ENCODE measurements around the gene MTHFSD.

Gene MTHFSD

DNA sequence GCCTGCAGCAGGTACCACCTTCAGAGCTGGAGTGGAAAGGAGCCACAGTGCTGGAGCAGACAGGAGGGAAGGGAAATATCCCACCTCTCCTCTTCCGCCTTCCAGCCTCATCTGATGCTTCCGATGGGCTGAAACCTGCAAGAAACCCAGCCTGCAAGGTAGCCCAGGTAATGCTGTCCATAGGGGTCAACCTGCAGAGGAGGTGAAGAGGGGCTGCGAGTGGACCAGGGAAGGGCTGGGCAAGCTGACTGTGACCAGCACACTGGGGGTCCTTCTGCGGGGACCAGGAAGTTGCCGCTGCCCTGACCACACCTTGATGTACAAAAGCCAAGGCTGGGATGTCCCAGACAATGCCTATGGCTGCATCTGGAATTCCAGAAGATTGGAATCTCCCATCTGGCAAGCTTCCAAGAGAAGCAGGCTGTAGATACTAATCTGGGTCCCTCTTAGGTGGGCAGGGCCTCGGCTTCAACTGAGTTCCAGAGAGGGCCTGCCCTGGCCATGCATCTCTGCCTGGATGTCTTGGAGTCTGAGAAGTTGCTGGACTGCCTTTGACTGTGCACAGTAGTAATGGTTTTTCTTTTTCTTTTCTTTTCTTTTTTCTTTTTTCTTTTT lies 29.1 kb upstream of the MTHFSD start:
- no peak for DNase-seq

DNA sequence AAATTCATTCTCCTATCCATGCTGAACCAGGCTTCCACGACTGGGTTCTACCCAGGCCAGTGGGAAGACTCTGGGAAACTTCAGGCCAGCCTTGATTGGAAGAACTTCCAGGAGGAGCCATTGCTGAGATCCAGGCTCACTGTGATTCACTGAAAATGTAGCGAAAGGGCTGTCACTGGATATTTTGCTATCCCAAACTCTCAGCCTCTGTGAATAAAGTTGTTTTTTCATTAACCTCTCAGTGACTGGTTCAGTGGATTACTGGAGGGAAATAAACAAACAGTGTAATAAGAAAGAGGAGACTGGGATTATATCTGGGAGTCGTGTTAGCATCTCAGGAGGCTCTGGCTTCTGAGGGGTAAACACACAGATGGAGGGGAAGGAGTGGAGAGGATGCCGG lies 26.4 kb upstream of the MTHFSD start:
- no peak for DNase-seq

DNA sequence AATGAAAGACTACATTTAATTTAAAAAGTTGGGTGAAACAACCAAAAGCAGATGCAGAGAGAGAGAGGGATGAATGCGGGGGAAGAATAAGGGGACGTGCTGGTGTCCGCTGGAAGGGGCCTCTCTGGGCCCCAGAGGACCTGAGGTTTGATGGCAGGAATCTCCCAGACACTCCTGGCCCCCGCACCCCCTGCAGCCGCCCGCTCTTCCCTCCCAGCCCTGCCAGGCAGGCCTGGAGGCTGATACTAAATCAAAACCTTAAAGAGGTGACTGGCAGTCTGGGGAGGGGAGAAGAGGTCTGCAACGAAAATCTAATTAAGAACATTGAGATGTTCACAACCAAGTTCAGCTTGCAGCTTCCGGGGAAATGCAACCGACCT lies 25.7 kb upstream of the MTHFSD start:
- no peak for DNase-seq

DNA sequence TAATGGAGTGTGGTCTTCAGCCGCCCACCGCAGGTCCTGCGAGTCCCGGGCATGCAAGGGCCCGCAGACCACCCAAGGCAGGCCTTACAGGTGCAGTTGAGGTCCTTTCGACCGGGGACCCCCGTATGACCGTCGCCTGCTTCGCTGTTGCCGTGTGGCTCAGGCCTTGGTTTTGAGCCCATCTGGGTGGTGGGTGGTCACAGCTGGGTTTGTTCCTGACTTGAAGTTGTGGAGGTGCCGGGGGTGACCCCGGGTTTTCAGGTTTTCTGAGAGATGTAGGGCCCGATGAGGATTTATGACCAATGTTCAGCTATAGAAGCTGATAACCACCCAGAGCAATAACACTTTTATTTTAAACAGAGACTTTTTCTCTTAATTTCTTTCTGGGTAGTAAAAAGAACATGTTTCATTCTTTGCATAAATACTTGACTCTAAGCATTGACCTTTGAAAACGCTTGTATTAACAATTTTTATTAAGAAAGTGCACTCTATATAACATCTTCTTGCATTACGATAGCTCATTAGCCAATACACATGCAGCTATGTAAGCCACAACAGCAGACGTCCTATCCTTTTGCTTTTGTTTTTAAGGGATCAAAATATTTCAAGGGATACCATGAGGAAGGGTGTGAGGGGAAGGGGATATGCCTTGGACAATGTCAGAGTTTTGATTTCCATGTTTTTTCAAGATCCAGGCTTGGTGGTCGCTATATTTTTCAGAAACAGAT lies 25.2 kb upstream of the MTHFSD start:
- no peak for DNase-seq

DNA sequence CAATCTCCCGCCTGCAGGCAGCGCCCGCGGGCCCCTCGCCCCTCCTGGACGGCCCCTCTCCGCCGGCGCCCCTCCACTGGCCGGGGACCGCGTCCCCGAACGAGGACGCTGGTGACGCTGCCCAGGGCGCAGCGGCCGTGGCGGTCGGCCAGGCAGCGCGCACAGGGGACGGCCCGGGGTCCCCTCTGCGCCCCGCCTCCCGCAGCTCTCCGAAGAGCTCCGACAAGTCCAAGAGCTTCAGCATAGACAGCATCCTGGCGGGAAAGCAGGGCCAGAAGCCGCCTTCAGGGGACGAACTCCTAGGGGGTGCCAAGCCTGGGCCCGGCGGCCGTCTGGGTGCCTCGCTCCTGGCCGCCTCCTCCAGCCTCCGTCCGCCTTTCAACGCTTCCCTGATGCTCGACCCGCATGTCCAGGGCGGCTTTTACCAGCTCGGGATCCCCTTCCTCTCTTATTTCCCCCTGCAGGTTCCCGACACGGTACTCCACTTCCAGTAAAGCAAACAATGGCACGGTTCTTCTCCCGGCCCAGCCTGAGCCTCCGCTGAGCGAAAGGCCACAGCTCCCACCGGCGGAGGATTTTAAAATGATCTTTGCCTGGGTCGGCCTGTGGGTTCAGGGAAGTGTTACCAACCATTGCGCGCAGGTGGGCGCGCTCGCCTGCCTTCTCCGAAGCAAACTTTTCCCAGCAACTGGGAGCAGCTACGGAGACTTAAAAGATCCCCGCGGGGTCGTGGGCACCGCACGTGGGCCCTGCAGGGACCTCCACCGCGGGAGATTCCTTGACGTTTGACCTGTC lies 24.4 kb upstream of the MTHFSD start:
- DNase-seq, result no peak

DNA sequence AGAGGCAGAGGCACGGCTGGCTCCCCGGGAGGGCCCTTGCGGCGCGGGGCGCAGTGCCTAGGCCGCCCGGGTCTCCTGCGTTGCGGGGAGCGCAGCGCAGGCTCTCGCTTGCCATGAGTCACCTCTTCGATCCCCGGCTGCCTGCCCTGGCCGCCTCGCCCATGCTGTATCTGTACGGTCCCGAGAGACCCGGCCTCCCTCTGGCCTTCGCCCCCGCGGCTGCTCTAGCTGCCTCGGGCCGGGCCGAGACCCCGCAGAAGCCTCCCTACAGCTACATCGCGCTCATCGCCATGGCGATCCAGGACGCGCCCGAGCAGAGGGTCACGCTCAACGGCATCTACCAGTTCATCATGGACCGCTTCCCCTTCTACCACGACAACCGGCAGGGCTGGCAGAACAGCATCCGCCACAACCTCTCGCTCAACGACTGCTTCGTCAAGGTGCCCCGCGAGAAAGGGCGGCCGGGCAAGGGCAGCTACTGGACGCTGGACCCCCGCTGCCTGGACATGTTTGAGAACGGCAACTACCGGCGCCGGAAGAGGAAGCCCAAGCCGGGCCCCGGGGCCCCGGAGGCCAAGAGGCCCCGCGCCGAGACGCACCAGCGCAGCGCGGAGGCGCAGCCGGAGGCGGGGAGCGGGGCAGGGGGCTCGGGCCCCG lies 23.7 kb upstream of the MTHFSD start:
- no peak for DNase-seq

DNA sequence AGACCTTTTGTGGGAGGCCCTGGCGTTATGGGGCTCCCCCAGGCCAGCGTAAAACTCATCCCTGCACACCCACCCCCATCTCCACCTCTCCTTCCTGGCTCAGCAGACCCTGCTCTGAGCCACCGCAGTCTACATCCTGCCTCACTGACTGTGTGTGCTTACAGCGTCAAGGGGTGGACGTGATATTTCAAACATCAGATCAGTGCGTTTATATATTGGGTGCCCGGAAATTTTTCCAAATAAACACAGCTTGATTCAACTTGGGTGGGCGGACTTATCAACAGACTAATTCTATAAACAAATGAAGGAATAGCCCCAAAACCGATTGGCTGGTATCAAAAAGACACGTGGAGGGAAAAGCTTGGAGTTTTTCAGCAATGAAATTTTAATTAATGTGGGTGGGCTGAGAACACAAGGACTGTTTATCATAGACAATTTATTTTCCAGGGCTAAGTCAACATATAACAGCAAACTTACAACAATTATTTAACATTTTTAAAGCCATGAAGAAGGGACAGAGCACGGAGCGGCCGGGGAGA lies 23.1 kb upstream of the MTHFSD start, which contains the start of gene FOXL1:
TSS of gene FOXL1 (plus strand) at position 489 of the 539 bp plus-strand sequence. CDS start 175 bp downstream, outside the sequence.
- no peak for DNase-seq

DNA sequence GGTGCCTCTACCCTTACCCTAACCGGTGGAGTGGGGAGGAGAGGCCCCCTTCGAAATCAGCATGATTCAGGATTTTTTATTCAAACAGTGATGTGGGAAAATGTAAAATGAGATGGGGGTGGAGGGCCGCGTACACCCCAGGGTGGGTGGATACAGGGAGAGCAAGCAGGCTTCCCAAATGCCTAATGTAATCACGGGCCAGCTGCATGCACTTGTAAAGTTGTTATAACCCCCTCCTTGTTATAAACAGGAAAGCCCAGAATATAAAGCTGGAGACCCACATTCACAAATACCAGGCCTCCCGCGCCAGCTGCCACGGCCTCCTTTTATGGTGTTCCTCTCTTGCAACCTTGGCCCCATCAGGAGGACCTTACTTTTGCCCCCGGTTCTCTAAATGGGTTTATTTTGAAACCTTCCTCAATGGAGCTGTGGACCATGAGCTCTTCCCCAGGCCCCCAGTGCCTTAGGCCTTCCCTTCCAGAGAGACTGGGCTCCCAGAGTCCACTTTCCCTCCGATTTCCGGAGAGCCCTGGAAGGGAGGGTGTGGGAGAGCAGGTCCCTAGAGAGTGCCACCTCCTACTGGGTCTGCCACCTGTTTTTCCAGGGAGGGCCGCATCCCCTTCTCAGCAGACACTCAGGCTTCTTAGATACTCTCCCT lies 22.4 kb upstream of the MTHFSD start:
- peak; percentile 13 to 58 for DNase-seq

DNA sequence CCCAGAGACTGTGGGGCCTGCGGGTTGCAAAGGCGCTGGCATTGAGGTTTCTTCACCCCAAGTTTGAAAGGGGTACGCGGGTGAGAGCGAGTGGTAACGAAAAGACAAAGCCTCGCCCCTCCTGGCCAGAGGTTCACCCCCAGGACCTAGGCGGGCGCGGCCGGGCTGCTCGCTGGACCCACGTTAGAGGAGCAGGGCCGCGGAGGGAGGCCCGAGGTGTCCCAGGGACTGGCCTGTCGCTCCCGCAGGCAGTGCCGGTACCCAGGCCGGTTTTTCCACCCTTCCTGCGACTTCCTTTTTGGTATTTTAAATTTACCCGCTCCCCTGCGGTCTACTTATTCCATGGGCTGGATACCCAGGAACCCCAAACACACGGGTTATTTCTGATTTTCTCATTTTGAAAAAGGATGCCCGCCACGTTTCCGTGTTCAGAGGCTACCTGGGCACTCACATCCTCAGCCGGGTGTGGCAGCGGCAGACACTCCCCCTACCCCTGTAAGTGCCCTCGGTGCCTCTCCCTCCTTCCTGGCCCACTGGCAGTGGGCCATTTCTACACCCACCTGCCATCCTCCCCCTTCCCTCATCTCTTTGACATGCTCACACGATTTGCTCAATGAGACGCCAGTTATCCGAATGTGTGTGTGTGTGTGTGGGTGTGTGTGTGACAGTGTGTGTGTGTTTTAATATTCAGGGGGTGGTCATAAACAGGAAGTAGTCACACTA lies 21.7 kb upstream of the MTHFSD start:
- DNase-seq, result no peak

DNA sequence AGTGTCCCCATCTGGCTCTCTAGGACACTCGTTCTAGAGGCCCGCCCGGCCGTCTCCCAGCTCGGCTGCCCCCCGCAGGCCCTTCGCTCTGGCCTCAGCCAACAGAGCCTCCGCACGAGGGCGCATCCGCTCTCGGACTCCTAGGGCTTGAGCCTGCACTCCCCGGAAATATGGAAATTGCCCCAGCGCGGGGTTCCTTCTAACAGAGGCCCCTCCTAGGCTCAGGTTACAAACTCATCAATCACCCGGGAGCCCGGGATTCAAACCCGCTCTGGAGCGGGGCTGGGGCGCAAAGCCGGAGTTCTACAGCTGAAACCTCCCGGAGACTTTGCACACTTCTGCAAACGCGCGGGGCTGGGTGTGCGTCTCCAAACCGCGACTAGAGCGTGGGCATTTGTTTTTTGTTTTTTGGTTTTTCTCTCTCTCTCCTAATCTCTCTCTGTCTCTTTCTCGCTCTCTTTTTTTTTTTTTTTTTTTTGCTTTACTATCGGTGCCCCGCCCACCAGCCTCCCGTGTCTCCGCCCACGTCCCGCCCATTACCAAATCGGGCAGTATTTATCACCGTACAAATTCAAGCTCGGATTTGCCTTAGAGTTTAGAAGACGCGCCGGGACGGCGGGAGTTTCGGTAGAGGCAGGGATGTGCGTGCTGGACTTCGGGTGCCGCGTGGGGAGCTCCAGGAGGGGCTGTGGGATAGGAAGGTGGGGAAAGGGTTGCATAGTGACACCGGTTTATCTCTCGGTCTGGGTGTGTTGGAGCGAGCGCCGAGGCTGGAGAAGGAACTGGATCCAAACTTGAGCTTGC lies 20.9 kb upstream of the MTHFSD start:
- DNase-seq, result peak; percentile 66 to 78

DNA sequence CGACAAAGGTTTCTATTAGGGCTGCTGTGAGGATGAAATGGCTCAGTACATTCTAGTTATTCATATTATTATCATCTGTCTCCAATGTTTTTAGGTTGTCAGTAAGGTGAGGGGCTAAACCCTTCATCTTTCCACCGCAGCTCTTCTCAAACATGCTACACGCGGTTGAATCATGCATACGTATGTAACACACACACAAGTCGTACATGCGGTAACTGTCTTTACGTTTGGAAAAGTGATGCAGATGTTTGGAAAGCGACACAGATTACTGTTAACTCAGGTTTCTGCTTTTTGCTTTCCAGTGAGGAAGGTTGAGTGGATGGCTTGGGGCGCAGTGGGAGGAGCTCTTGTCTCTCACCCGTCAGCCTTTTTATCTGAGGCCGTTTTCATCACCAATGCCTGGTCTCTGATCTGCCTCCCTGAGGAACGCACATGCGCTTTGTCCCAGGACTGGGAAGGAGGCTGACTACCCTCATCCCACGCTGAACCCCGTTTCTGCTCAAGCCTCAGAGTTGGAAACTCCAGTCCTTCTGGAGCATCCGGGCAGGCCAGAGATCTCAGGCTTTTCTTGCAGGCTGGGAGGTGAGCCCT lies 20.2 kb upstream of the MTHFSD start:
- DNase-seq, result no peak

DNA sequence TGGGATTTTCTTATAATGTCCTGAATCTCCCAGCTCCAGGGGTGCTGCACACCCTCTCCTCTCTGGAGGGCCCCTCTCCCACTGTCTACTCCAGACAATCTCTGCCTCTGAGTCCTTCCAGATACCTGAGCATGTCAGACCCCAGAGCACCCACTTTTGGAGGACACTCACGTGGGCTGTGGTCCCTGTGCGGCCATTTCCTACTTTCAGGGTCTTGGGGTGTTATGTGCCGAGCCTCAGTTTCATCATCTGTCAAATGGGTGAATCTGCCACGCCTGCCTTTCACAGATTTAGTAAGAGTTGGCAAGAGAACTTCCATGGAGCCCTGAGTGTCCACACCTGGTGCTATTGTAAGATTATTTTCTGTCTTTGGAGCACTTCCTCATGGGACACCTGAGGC lies 19.6 kb upstream of the MTHFSD start:
- no peak for DNase-seq

DNA sequence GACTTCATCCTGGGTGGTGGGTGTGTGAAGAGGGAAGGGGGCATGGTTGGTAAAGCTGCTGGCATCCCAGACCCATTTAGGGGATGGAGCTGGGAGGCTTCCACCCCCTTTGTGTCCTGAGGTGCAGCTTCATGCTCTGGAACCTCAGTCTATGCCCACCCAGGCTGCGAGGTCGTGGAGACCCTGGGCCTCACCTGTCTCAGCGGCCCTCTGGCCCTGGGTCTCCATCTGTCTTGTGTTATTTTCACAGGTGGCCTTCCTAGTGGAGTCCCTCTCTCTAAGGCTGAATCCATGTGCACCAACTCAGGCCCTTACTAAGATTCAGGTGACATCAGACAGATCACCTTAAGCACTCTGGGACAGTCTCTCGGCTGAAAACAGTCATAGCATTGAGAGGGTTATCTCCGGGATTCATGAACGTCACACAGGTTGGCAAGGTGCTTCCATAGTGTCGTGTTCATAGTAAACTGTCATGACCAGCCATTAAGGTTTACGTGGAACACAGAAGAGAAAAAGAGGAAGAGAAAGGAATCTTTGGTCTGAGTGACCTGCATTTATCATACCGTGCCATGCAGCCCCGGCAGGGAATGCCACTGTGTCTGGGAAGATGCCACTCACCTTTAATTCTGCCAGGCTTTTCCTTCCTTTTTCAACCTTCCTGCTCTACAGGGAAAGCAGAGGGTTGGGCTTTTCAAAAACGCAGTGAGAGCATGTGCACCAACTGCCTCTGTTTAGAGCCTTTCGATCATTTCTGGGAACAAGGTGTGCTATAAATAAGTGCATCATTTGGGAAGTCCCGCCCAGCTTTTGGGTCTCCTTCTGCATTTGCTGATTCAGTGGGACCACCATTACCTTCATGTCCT lies 18.8 kb upstream of the MTHFSD start:
- DNase-seq, result no peak

DNA sequence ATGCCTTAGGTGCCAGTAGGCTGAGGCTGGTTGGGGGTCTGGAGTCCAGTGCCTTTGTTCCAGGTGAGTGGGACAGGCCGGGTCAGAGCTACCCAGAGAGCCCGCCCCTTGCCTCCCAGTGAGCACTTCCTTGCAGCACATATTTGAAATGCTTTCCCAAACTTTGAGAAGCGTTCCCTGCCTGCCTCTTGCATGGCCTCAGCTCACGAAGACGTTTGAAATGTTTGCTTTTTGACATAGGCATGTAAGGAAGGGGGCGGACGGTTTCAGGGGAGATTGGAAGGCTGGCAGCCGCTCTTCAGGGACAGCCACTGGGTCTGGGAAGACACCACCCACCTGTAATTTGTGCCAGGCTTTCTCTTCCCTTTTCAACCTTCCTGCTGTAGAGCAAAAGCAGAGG lies 18.2 kb upstream of the MTHFSD start:
- DNase-seq, result no peak

DNA sequence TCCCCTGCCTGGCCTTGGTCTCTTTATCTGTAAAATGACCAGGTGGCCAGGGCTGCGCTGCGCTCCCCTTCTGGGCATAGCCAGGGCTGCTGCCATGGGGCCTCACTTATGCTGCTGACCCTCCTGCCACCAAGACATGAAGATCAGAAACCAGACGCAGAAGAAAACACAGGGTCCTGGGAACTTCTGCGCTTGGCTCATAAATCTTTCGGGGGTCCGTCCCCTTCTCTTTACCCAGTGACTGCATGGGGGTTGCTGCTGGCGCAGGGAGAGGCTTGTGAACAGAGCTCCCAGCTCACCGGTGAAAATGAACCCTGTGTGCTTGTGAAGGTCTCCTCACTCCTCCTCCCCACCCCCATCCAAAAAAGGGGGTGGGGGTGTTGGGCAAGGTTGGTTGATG lies 17.6 kb upstream of the MTHFSD start:
- DNase-seq, result no peak

DNA sequence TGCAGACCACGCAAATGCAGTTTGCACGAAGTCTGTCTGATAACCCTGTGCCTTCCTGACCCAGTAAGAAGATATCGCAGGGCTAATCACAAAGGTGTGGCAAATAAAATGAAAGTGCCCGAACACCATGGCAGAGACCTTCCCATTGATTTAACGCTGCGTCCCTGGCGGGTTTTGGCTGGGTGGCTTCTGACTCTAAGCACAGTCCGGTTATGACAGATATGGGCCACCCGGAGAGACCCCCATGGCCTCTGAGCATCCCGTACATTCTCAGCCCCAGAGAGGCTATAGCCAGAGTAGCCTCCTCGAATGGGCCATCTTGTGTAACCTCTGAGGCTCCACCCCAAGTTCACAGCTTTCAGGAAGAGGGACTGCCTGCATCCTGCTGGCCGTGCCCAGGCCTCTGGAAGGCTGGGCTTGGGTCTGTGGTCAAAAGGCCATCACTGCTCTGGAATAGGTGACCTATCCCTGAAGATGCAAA lies 17.0 kb upstream of the MTHFSD start:
- DNase-seq, result no peak

DNA sequence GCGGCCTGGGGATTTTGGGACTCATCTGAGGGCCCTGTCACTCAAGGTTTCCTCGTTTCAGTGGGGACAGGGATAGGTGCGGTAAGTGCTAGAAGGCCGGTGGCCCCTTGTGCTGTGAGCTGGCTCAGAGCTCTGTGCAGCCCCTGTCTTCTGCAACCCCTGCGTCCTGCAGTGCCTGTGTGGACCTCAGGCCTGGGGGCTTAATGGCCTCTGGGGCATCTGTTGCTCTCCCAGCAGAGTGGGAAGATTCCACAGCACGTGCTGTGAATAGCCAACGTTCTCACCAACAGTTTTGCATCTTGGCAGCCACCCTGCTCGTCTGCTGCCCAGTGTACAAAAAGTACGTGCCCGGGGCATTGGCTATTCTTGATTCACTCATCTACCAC lies 16.5 kb upstream of the MTHFSD start:
- no peak for DNase-seq

DNA sequence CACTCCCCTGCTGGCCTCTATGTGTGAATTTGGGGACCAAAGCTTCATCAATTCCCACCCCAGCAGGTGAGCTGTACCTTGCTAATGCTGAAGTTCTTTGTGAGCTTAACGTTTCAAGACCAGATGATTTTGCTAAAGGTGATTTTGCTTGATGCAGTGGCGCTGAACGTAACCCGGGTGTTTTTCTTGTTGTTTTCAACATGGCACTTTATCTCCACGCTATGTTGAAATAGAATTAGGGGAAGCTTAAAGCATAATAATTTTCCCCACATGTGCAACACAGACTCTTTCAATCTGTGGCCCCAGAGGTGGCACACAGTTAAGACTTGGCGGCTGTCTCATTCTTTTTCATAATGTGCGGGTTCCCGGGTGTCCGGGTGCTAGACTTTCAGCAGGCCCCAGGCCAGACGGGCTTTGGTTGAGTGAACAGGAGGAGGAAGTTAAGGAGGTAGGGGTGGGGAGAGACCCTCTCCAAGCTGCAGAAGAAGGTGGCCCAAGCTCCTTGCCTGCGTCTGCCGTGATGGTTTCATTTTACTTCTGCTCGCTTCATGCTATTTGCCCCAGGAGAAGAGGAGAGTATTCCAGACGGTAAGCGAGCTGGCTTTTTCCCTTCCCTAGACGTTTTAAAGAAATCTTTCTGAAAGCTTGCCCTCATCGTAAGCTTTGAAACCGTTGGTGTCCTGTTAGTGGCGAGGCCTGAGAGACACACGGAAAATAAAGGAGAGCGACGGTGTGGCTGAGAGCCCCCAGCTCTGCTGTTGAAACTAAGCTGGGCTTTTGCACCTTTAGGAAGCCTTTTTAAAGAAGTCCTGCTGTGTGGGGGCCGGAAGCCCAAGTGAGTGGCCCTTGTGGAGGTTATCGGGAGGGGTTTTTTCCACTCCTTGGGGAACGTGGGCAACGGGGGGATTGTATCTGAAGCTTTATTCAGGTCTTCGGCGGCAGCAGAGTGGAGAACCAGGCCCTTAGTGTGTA lies 15.8 kb upstream of the MTHFSD start:
- DNase-seq, result no peak

All from NCI-H524 (cell line).